Measurements from ENCODE around the gene DSE.

Gene DSE

DNA sequence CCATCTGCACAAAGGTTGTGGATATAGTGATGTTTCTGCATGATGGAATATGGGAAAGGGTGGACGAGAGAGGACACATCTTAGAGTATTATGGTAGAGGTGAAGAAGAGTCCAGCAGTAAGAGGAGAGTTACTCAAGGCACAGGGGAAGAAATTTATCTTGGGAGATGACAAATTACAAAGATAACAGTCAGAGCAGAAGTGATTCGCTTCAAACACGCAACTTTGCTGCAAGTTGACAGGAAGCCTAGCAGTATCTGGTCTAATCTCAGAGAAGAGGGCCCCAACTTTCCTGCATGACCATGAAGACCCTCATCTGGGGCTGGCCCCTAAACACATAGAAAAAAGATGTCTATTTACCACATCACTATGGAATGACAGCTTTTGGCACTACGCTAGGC lies 89.2 kb downstream of the DSE start:
- TF ChIP-seq, protein P1, sequence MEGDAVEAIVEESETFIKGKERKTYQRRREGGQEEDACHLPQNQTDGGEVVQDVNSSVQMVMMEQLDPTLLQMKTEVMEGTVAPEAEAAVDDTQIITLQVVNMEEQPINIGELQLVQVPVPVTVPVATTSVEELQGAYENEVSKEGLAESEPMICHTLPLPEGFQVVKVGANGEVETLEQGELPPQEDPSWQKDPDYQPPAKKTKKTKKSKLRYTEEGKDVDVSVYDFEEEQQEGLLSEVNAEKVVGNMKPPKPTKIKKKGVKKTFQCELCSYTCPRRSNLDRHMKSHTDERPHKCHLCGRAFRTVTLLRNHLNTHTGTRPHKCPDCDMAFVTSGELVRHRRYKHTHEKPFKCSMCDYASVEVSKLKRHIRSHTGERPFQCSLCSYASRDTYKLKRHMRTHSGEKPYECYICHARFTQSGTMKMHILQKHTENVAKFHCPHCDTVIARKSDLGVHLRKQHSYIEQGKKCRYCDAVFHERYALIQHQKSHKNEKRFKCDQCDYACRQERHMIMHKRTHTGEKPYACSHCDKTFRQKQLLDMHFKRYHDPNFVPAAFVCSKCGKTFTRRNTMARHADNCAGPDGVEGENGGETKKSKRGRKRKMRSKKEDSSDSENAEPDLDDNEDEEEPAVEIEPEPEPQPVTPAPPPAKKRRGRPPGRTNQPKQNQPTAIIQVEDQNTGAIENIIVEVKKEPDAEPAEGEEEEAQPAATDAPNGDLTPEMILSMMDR (IDR thresholded peaks at IDR 0.05; ENCODE audit: insufficient read depth, low read depth, low read length, missing control alignments) = no peak
- DNase-seq (ENCODE audit: low read depth) = no peak
- H3K4me3 ChIP-seq (ENCODE audit: low read depth, low read length) = no peak overlapping the region

DNA sequence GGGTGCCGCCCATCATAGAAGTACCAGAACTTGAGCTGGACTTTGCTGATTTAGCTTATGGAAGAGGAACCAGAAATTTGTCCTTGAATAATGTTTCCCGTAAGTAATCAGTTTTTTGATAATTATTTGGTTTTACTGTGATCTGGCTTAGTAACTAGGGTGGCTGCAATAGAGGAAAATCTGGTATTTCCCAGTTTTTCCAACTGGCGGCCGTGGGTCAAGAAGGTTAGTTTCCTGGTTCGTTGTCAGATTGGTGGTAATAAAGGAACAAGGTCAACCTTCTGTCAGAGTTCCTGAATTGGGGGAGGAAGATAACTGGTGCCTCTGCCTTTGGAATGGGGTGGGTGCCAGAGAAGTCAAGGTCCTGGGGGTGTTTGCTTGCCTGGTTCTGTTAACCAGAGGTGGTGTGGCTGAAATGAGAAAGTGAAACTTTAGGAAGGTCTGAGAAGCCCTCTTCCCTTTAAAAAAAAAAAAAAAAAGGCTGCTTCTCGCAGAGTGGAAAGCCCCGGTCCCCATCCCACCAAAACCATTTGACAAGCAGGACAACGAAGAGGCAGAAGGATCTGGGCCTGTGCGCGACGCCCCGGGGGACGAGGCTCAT lies 90.7 kb downstream of the DSE start, which contains the start of gene CALHM6:
CALHM6 (plus strand) TSS at position 45 of the 601 bp plus-strand sequence; CDS start at position 600, 555 bp downstream.
- no peak for DNase-seq (ENCODE audit: low read depth)
- TF ChIP-seq, protein P1 (IDR thresholded peaks at IDR 0.05; ENCODE audit: insufficient read depth, low read depth, low read length, missing control alignments) = no peak
- peak within 1 kb of the TSS; percentile 66 for H3K4me3 ChIP-seq (ENCODE audit: low read depth, low read length)

DNA sequence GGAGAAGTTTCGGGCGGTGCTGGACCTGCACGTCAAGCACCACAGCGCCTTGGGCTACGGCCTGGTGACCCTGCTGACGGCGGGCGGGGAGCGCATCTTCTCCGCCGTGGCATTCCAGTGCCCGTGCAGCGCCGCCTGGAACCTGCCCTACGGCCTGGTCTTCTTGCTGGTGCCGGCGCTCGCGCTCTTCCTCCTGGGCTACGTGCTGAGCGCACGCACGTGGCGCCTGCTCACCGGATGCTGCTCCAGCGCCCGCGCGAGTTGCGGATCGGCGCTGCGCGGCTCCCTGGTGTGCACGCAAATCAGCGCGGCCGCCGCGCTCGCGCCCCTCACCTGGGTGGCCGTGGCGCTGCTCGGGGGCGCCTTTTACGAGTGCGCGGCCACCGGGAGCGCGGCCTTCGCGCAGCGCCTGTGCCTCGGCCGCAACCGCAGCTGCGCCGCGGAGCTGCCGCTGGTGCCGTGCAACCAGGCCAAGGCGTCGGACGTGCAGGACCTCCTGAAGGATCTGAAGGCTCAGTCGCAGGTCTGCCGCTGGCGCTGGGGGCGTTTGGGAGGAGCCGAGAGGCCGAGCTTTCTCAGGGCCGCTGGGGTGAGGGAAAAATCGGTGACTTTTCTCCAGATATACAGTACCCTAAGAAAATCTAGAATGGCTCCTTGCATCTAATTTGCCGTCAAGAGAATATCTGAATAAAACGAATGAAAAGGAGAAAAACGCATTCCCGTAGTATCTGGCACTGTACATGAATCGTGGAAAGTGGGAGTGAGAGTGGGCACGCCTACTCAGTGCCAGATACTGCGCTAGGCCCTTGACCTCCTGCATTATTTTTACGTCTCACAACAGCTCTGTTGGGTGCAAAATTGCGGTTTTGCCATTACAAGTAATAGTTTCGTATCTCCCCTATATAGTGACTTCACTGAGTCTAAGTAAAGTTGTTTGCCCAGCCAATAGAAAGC lies 91.5 kb downstream of the DSE start:
- TF ChIP-seq, protein P1 (IDR thresholded peaks at IDR 0.05; ENCODE audit: insufficient read depth, low read depth, low read length, missing control alignments) = no peak
- peak overlapping the region; percentile 66 for H3K4me3 ChIP-seq (ENCODE audit: low read depth, low read length)
- DNase-seq (ENCODE audit: low read depth) = peak; percentile 79

DNA sequence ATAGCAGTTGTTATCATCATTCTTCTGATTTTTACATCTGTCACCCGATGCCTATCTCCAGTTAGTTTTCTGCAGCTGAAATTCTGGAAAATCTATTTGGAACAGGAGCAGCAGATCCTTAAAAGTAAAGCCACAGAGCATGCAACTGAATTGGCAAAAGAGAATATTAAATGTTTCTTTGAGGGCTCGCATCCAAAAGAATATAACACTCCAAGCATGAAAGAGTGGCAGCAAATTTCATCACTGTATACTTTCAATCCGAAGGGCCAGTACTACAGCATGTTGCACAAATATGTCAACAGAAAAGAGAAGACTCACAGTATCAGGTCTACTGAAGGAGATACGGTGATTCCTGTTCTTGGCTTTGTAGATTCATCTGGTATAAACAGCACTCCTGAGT lies 92.6 kb downstream of the DSE start:
- H3K4me3 ChIP-seq (ENCODE audit: low read depth, low read length) = no peak overlapping the region
- no peak for DNase-seq (ENCODE audit: low read depth)
- TF ChIP-seq, protein P1 (IDR thresholded peaks at IDR 0.05; ENCODE audit: insufficient read depth, low read depth, low read length, missing control alignments) = no peak

DNA sequence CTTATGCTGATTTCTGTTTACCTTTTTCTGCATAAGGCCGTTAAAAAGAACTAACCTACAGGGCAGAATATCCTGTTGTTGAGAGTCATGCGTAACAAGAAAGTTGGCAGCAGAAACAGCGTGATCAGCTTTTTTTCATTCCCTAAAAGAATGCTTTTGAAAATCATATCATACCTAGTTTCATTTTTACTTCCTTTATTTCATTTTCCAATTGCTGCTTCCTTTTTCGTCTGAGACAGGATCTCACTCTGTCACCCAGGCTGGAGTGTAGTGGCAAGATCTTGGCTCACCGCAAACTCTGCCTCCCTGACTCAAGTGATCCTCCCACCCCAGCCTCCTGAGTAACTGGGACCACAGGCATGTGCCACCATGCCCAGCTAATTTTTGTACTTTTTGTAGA lies 94.5 kb downstream of the DSE start:
- H3K4me3 ChIP-seq (ENCODE audit: low read depth, low read length) = no peak overlapping the region
- TF ChIP-seq, protein P1 (IDR thresholded peaks at IDR 0.05; ENCODE audit: insufficient read depth, low read depth, low read length, missing control alignments) = no peak
- no peak for DNase-seq (ENCODE audit: low read depth)

DNA sequence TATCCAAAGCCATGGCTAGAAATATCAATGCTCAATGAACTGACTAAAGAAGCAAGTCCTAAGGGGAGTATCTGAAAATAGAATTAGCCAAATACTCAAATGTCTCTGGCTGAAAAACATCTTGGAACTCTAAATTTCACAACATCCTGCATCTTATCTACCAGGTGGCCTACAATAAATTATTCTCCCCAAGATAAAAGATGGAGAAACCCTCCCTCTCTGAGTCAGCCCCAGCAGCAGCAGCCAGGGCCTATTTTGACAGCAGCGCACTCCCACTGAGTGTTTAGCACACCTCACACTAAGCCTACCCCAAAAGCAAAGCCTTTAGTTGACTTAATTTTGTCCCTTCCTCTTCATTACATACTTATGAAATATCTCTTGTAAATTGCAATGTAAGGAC lies 96.3 kb downstream of the DSE start:
- TF ChIP-seq, protein P1 (IDR thresholded peaks at IDR 0.05; ENCODE audit: insufficient read depth, low read depth, low read length, missing control alignments) = no peak
- no peak for DNase-seq (ENCODE audit: low read depth)
- H3K4me3 ChIP-seq (ENCODE audit: low read depth, low read length) = no peak overlapping the region
